Measurements from ENCODE around the gene NRG2.

GRCh38 chr5:140011297-140011802 lies 31.7 kb downstream of the NRG2 start:
- TF ChIP-seq CTCF (IDR thresholded peaks at IDR 0.05; ENCODE audit: low read depth, low read length) (no peak), POLR2A (IDR thresholded peaks at IDR 0.05; ENCODE audit: extremely low read depth, insufficient read length) (no peak), MAX (IDR thresholded peaks at IDR 0.05; ENCODE audit: low read depth, low read length) (no peak)

Measured in NB4 (cell line).